ENCODE data around the gene BCL2L12. TPM values are rescaled to one million over a fixed set of nuclear protein-coding genes. Genes with fewer than 3 reads are reported as not detected.

Gene BCL2L12
- total and polyA plus RNA-seq, 8 donors, result 6.0 to 16.5 (median 10.6) TPM

DNA sequence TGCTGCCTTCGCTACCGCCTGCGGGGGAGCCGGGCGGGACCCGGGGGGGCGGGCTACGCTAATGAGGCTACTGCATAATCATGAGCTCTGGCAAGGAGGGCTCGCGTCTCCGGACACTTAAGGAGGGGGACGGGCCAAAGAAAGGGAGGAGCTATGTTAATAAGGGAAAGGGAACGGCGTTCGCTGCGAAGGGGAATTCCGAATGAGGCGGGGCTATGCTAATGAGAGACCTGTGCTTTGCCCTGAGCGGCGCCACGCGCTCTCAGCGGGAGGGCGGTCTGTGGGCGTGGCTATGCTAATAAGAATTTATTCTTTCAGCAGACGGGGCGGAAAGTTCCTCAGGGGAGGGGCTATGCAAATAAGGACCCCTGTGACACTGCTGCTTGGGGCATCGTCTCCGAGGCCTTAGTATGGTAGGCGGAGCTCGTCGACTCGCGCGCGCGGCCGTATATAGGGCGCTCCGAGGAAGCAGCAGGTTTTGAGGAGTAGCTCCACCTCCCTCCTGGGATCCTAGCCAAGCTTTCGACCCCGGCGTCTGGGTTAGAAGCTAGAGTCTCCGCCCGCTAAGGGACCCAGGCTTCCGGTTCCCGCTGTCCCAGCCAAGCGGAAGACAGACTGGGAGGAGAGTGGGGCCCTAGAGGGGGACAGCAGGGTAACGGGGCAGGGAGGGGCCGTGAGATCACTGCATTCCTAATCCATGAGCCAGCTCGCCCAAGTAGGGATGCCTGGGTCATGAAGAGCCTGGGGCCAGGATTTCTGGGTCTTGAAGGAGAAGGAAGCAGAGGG, 25.4 kb upstream of the BCL2L12 start, which contains the start of gene RRAS:
RRAS (minus strand) TSS at position 31 of the 786 bp plus-strand sequence. CDS start 45 bp downstream, outside the sequence.
- H3K9me3 ChIP-seq, result no peaks in the 10 kb centered on the region
- H3K4me3 ChIP-seq, result peak within 1 kb of the TSS; percentile 39 to 99 (median 59)
- DNase-seq, result peak; percentile 96 to 100 (median 99)
- TF ChIP-seq, protein P1, sequence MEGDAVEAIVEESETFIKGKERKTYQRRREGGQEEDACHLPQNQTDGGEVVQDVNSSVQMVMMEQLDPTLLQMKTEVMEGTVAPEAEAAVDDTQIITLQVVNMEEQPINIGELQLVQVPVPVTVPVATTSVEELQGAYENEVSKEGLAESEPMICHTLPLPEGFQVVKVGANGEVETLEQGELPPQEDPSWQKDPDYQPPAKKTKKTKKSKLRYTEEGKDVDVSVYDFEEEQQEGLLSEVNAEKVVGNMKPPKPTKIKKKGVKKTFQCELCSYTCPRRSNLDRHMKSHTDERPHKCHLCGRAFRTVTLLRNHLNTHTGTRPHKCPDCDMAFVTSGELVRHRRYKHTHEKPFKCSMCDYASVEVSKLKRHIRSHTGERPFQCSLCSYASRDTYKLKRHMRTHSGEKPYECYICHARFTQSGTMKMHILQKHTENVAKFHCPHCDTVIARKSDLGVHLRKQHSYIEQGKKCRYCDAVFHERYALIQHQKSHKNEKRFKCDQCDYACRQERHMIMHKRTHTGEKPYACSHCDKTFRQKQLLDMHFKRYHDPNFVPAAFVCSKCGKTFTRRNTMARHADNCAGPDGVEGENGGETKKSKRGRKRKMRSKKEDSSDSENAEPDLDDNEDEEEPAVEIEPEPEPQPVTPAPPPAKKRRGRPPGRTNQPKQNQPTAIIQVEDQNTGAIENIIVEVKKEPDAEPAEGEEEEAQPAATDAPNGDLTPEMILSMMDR (IDR thresholded peaks at IDR 0.05), result no peak
- peak; percentile 64 to 75 (median 72) for ATAC-seq
- FAIRE-seq, result peak; percentile 98
- H3K27me3 ChIP-seq, result no peaks in the 10 kb centered on the region
- 0% methylated on average over 51 of the region's 51 CpGs for WGBS, 2 donors
- intact Hi-C loops (cut with DNase I), result no loop called here
- H3K27ac ChIP-seq, result peak within 1 kb of the TSS; percentile 97 to 99 (median 98)
- H3K36me3 ChIP-seq, result no peaks in the 10 kb centered on the region
- H3K4me1 ChIP-seq, result peaks cover 5 to 23% (median 8%) of the 10 kb centered on the region in 3 donors

DNA sequence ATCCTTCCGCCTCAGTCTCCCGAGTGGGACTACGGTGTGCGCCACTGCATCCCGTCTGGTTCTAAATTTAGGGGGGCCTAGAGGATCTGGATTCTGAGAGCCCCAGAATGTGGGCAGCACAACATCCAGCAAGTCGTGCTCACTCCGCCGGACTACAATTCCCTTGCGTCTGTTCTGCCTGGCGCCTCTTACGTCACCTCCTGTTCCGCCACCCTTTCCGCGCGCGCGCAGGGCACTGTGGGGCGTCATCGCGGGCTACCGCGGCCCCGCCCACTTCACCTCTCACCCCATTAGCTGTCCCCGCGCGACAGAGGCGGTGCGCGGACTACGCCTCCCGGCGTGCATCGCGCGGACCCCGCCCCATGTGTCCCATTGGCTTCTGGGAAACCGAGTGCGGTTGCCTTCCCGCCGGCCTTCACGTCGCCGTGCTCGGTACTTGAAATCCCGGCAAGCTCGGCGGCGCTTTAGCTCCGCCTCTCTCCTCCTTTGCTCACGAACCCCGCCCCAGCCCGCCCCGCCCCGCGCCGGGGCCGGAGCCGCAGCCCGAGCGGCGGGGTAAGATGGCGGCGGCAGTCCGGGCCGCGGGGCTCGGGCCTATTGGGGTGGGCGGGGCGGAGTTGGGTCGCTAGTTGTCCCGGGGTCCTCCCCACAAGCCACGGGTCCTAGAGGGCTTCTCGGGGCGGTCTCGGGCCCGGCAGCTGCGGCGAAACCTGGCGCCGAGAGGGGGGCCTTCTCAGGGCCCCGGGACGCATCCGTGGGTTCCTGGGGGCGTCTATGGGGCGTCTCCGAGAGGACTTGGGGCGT, 23.8 kb upstream of the BCL2L12 start, which contains the start of gene SCAF1:
SCAF1 (plus strand) TSS at position 522 of the 804 bp plus-strand sequence. CDS start 2,818 bp downstream, outside the sequence.
- DNase-seq (peak; percentile 98 to 100 (median 99)), ATAC-seq (peak; percentile 76 to 86 (median 80)), FAIRE-seq (peak; percentile 84)
- WGBS, 2 donors, result 0 to 1% methylated on average over 56 to 87 of the region's 87 CpGs
- Histone ChIP-seq H3K9me3 (no peaks in the 10 kb centered on the region), H3K27ac (peak within 1 kb of the TSS; percentile 97 to 99 (median 98)), H3K36me3 (peaks cover 0 to 7% (median 5%) of the 10 kb centered on the region in 3 donors), H3K27me3 (no peaks in the 10 kb centered on the region), H3K4me1 (peaks cover 5 to 23% (median 8%) of the 10 kb centered on the region in 3 donors), H3K4me3 (peak within 1 kb of the TSS; percentile 83 to 99 (median 94))
- intact Hi-C loops (cut with DNase I), result no loop called here
- TF ChIP-seq, protein P1 (IDR thresholded peaks at IDR 0.05), result no peak

DNA sequence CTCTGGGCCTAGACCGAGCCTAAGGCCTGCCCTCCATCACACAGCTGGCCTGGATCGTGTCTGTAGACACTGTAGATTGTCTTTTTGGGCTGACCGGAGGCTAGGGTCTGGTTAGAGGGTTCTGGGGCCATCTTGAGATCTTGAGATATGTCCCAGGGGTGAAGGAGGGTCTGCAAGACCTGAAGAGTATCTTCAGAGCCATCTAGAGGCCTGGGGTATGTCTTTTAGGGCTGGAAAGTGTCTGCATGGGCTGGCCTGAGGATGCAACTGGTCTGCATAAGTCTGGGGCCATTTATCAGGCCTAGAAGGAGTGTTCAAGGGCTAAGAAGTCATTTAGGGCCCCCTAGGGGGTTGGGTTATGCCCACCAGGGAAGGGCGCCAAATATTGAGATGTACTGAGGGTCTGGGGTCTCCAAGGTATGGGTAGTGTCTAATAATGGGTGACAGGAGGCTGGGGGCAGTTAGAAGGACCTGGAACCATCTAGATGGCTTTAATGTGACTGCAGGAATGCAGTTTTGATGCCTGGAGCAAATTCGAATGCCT, 23.2 kb upstream of the BCL2L12 start:
- H3K27ac ChIP-seq, result peak overlapping the region; percentile 58 to 99 (median 83)
- intact Hi-C loops (cut with DNase I), result no loop called here
- no peaks in the 10 kb centered on the region for H3K27me3 ChIP-seq
- no peak for DNase-seq
- ATAC-seq, result no peak
- peaks cover 0 to 8% (median 7%) of the 10 kb centered on the region in 3 donors for H3K36me3 ChIP-seq
- FAIRE-seq, result no peak
- peaks cover 5 to 23% (median 8%) of the 10 kb centered on the region in 3 donors for H3K4me1 ChIP-seq
- no peaks in the 10 kb centered on the region for H3K9me3 ChIP-seq
- TF ChIP-seq, protein P1 (IDR thresholded peaks at IDR 0.05), result no peak
- WGBS, 2 donors, result 2 to 4% methylated on average over 5 of the region's 5 CpGs
- peak overlapping the region; percentile 83 to 99 (median 94) for H3K4me3 ChIP-seq

DNA sequence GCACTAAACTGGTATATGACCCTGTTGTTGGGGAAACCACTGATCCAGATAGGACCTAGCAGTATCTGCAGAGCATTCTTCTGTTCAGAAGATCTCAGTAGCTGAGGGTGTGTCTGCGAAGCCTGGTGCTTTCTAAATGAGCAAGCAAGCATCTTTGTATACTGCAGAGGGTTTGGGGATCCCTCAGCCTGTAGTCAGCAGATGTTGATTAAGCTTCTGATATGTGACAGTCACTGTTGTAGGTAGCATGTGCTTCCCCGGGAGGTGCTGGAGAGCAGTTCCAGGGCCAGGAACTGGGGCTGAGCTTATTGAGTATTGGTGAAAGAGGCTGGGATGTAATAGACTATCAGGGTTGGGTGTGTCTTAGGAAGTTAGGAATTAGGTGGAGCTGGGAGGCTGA, 22.3 kb upstream of the BCL2L12 start:
- FAIRE-seq, result no peak
- intact Hi-C loops (cut with DNase I), result no loop called here

More for the DNA sequence above, 22.3 kb upstream of the BCL2L12 start:
- ATAC-seq (no peak), DNase-seq (no peak)
- Histone ChIP-seq H3K4me1 (peaks cover 5 to 18% (median 8%) of the 10 kb centered on the region in 3 donors), H3K27me3 (no peaks in the 10 kb centered on the region), H3K36me3 (peaks cover 0 to 8% (median 7%) of the 10 kb centered on the region in 3 donors), H3K4me3 (no peak overlapping the region), H3K27ac (no peak overlapping the region), H3K9me3 (no peaks in the 10 kb centered on the region)
- WGBS, 2 donors, result 69 to 77% methylated on average over 2 of the region's 2 CpGs
- TF ChIP-seq, protein P1 (IDR thresholded peaks at IDR 0.05), result no peak
